HEK293 (cell line): ENCODE measurements around the gene IP6K3.

ENCODE experiments used
- ELK4 ChIP-seq: IDR thresholded peaks from 2 replicates; pipeline ENCODE4 v1.6.1; 2011; ENCODE audit warnings: mild to moderate bottlenecking, low read depth, low read length, borderline replicate concordance
- GFI1B ChIP-seq: fragments of 450-650 bp; formaldehyde crosslinking; IDR thresholded peaks from 2 replicates; pipeline ENCODE4 v1.5.1; 2016; ENCODE audit warnings: missing biosample characterization, missing genetic modification characterization
- HOXA7 ChIP-seq: sonication (generic); formaldehyde crosslinking; IDR thresholded peaks from 2 replicates; pipeline ENCODE4 v1.8.1; 2022; ENCODE audit warnings: missing genetic modification reagents, borderline replicate concordance
- RBAK ChIP-seq: fragments of 450-650 bp; formaldehyde crosslinking; IDR thresholded peaks from 2 replicates; pipeline ENCODE4 v1.5.1; 2016; ENCODE audit warnings: missing biosample characterization, missing genetic modification characterization
- SALL2 ChIP-seq: fragments of 450-650 bp; formaldehyde crosslinking; IDR thresholded peaks from 2 replicates; pipeline ENCODE4 v1.5.0; 2017; ENCODE audit warnings: missing biosample characterization, mild to moderate bottlenecking, missing genetic modification characterization, borderline replicate concordance
- SCRT2 ChIP-seq: fragments of 450-650 bp; formaldehyde crosslinking; IDR thresholded peaks from 2 replicates; pipeline ENCODE4 v1.5.1; 2016; ENCODE audit warnings: missing biosample characterization, missing genetic modification characterization
- SP2 ChIP-seq: fragments of 450-650 bp; formaldehyde crosslinking; IDR thresholded peaks from 2 replicates; pipeline ENCODE4 v1.5.1; 2016; ENCODE audit warnings: missing biosample characterization, missing genetic modification characterization
- SP7 ChIP-seq: fragments of 450-650 bp; formaldehyde crosslinking; IDR thresholded peaks from 2 replicates; pipeline ENCODE4 v1.5.1; 2016; ENCODE audit warnings: missing biosample characterization, missing genetic modification characterization
- ZBTB8A ChIP-seq: fragments of 450-650 bp; formaldehyde crosslinking; IDR thresholded peaks from 2 replicates; pipeline ENCODE4 v1.5.1; 2016; ENCODE audit warnings: missing biosample characterization, missing genetic modification characterization
- ZNF114 ChIP-seq: fragments of 450-650 bp; formaldehyde crosslinking; IDR thresholded peaks from 2 replicates; pipeline ENCODE4 v1.5.0; 2017; ENCODE audit warnings: missing biosample characterization, missing genetic modification characterization
- ZNF302 ChIP-seq: fragments of 450-650 bp; formaldehyde crosslinking; IDR thresholded peaks from 2 replicates; pipeline ENCODE4 v1.5.1; 2016; ENCODE audit warnings: missing biosample characterization, missing genetic modification characterization, low read depth
- ZNF366 ChIP-seq: fragments of 450-650 bp; formaldehyde crosslinking; conservative IDR thresholded peaks from 2 replicates; pipeline ENCODE4 v1.5.1; 2016; ENCODE audit warnings: missing biosample characterization, missing genetic modification characterization
- ZNF555 ChIP-seq: fragments of 450-650 bp; formaldehyde crosslinking; conservative IDR thresholded peaks from 2 replicates; pipeline ENCODE4 v1.5.1; 2017; ENCODE audit warnings: missing biosample characterization, mild to moderate bottlenecking, missing genetic modification characterization, inconsistent platforms
- ZNF560 ChIP-seq: fragments of 450-650 bp; formaldehyde crosslinking; IDR thresholded peaks from 2 replicates; pipeline ENCODE4 v1.5.1; 2017; ENCODE audit warnings: missing biosample characterization, missing genetic modification characterization, borderline replicate concordance
- ZNF600 ChIP-seq: fragments of 450-650 bp; formaldehyde crosslinking; IDR thresholded peaks from 2 replicates; pipeline ENCODE4 v1.5.1; 2016; ENCODE audit warnings: missing biosample characterization, missing genetic modification characterization
- ZNF639 ChIP-seq: fragments of 450-650 bp; formaldehyde crosslinking; IDR thresholded peaks from 2 replicates; pipeline ENCODE4 v1.5.1; 2016; ENCODE audit warnings: missing biosample characterization, missing genetic modification characterization
- ZSCAN30 ChIP-seq: fragments of 450-650 bp; IDR thresholded peaks from 2 replicates; pipeline ENCODE4 v1.5.1; 2018; ENCODE audit warnings: missing biosample characterization, mild to moderate bottlenecking, missing genetic modification characterization, moderate library complexity
- ZSCAN4 ChIP-seq: fragments of 450-650 bp; formaldehyde crosslinking; IDR thresholded peaks from 2 replicates; pipeline ENCODE4 v1.5.1; 2017; ENCODE audit warnings: missing biosample characterization, missing genetic modification characterization
- TF ChIP-seq, protein P1 (sequence below): fragments of 450-650 bp; formaldehyde crosslinking; IDR thresholded peaks from 2 replicates; pipeline ENCODE4 v1.5.1; 2017; ENCODE audit warnings: missing biosample characterization, missing genetic modification characterization
- TF ChIP-seq, protein P2 (sequence below): fragments of 450-650 bp; formaldehyde crosslinking; IDR thresholded peaks from 2 replicates; pipeline ENCODE4 v1.5.1; 2016; ENCODE audit warnings: missing biosample characterization, missing genetic modification characterization
- TF ChIP-seq, protein P3 (sequence below): fragments of 450-650 bp; formaldehyde crosslinking; conservative IDR thresholded peaks from 2 replicates; pipeline ENCODE4 v1.5.1; 2016; ENCODE audit warnings: low read depth, missing biosample characterization, missing genetic modification characterization
- TF ChIP-seq, protein P4 (sequence below): fragments of 450-650 bp; formaldehyde crosslinking; IDR thresholded peaks from 2 replicates; pipeline ENCODE4 v1.5.1; 2016; ENCODE audit warnings: missing biosample characterization, missing genetic modification characterization
- TF ChIP-seq, protein P5 (sequence below): fragments of 450-650 bp; formaldehyde crosslinking; IDR thresholded peaks from 2 replicates; pipeline ENCODE4 v1.5.1; 2016; ENCODE audit warnings: missing biosample characterization, missing genetic modification characterization

IP6K3 gene

DNA sequence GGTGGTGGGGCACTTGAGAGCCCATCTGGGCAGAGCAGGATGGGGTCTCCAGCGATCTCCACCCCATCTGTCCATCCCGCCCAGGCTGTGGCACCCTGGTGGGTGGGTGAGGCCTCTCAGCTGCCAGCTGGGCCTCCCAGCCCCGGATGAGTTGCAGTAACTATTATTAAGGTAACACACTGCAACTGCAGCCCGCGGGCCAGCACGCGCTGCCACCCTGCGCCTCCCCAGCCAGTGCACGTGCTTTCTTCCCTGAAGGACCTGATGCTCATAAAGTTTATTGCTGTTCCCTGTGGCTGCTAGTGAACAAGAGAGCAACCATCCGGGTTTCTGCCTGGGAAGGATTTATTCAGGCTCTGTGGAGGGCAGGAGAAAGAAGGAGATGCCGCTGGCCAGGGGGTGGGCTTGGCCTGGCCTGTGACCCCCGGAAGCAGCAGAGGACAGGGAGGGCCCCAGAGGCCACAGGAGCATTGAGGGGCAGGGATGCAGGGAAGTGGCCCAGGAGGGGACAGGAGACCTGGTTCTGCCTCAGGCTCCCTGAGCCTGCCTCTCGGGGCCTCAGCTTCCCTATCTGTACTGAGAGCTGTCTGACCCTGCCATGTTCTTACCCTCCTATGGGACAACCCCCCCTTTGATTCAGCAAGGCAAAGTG is 1.7 kb downstream of the IP6K3 start (continued):
- no peak for TF ChIP-seq ZNF560 (tag by site-specific recombination)
- TF ChIP-seq, protein P1, sequence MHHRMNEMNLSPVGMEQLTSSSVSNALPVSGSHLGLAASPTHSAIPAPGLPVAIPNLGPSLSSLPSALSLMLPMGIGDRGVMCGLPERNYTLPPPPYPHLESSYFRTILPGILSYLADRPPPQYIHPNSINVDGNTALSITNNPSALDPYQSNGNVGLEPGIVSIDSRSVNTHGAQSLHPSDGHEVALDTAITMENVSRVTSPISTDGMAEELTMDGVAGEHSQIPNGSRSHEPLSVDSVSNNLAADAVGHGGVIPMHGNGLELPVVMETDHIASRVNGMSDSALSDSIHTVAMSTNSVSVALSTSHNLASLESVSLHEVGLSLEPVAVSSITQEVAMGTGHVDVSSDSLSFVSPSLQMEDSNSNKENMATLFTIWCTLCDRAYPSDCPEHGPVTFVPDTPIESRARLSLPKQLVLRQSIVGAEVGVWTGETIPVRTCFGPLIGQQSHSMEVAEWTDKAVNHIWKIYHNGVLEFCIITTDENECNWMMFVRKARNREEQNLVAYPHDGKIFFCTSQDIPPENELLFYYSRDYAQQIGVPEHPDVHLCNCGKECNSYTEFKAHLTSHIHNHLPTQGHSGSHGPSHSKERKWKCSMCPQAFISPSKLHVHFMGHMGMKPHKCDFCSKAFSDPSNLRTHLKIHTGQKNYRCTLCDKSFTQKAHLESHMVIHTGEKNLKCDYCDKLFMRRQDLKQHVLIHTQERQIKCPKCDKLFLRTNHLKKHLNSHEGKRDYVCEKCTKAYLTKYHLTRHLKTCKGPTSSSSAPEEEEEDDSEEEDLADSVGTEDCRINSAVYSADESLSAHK (tag by site-specific recombination) = peak; percentile 64; the same call in 1 of the 2 replicates
- TF ChIP-seq ZSCAN4 = no peak
- TF ChIP-seq ZBTB8A (tag by site-specific recombination) = peak; percentile 65
- TF ChIP-seq, protein P2, sequence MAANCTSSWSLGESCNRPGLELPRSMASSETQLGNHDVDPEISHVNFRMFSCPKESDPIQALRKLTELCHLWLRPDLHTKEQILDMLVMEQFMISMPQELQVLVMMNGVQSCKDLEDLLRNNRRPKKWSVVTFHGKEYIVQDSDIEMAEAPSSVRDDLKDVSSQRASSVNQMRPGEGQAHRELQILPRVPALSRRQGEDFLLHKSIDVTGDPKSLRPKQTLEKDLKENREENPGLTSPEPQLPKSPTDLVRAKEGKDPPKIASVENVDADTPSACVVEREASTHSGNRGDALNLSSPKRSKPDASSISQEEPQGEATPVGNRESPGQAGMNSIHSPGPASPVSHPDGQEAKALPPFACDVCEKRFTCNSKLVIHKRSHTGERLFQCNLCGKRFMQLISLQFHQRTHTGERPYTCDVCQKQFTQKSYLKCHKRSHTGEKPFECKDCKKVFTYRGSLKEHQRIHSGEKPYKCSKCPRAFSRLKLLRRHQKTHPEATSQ (tag by site-specific recombination) = no peak
- peak; percentile 30; the same call in 1 of the 2 replicates for TF ChIP-seq ZNF366
- TF ChIP-seq, protein P3, sequence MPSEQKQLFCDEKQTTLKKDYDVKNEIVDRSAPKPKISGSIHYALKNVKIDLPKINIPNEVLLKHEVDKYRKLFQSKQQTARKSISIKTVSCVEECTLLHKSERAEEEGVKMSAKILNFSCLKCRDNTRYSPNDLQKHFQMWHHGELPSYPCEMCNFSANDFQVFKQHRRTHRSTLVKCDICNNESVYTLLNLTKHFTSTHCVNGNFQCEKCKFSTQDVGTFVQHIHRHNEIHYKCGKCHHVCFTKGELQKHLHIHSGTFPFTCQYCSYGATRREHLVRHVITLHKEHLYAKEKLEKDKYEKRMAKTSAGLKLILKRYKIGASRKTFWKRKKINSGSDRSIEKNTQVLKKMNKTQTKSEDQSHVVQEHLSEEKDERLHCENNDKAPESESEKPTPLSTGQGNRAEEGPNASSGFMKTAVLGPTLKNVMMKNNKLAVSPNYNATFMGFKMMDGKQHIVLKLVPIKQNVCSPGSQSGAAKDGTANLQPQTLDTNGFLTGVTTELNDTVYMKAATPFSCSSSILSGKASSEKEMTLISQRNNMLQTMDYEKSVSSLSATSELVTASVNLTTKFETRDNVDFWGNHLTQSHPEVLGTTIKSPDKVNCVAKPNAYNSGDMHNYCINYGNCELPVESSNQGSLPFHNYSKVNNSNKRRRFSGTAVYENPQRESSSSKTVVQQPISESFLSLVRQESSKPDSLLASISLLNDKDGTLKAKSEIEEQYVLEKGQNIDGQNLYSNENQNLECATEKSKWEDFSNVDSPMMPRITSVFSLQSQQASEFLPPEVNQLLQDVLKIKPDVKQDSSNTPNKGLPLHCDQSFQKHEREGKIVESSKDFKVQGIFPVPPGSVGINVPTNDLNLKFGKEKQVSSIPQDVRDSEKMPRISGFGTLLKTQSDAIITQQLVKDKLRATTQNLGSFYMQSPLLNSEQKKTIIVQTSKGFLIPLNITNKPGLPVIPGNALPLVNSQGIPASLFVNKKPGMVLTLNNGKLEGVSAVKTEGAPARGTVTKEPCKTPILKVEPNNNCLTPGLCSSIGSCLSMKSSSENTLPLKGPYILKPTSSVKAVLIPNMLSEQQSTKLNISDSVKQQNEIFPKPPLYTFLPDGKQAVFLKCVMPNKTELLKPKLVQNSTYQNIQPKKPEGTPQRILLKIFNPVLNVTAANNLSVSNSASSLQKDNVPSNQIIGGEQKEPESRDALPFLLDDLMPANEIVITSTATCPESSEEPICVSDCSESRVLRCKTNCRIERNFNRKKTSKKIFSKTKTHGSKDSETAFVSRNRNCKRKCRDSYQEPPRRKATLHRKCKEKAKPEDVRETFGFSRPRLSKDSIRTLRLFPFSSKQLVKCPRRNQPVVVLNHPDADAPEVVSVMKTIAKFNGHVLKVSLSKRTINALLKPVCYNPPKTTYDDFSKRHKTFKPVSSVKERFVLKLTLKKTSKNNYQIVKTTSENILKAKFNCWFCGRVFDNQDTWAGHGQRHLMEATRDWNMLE (tag by site-specific recombination) = no peak
- no peak for TF ChIP-seq SALL2 (tag by site-specific recombination)
- TF ChIP-seq ZNF302 (tag by site-specific recombination) = no peak
- peak; percentile 87 for TF ChIP-seq SP7
- TF ChIP-seq SP2 (tag by site-specific recombination) = no peak
- TF ChIP-seq ZNF639 = no peak
- TF ChIP-seq ZNF114 (tag by site-specific recombination) = no peak
- TF ChIP-seq, protein P4, sequence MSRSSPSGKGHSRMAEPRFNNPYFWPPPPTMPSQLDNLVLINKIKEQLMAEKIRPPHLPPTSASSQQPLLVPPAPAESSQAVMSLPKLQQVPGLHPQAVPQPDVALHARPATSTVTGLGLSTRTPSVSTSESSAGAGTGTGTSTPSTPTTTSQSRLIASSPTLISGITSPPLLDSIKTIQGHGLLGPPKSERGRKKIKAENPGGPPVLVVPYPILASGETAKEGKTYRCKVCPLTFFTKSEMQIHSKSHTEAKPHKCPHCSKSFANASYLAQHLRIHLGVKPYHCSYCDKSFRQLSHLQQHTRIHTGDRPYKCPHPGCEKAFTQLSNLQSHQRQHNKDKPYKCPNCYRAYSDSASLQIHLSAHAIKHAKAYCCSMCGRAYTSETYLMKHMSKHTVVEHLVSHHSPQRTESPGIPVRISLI (tag by site-specific recombination) = no peak
- no peak for TF ChIP-seq ELK4
- peak; percentile 92 for TF ChIP-seq SCRT2 (tag by site-specific recombination)
- peak; percentile 92 for TF ChIP-seq ZSCAN30 (tag by site-specific recombination)
- no peak for TF ChIP-seq GFI1B (tag by site-specific recombination)
- TF ChIP-seq ZNF600 (tag by site-specific recombination) = peak; percentile 64
- no peak for TF ChIP-seq RBAK (tag by site-specific recombination)
- TF ChIP-seq, protein P5, sequence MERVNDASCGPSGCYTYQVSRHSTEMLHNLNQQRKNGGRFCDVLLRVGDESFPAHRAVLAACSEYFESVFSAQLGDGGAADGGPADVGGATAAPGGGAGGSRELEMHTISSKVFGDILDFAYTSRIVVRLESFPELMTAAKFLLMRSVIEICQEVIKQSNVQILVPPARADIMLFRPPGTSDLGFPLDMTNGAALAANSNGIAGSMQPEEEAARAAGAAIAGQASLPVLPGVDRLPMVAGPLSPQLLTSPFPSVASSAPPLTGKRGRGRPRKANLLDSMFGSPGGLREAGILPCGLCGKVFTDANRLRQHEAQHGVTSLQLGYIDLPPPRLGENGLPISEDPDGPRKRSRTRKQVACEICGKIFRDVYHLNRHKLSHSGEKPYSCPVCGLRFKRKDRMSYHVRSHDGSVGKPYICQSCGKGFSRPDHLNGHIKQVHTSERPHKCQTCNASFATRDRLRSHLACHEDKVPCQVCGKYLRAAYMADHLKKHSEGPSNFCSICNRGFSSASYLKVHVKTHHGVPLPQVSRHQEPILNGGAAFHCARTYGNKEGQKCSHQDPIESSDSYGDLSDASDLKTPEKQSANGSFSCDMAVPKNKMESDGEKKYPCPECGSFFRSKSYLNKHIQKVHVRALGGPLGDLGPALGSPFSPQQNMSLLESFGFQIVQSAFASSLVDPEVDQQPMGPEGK (tag by site-specific recombination) = peak; percentile 74
- TF ChIP-seq ZNF555 (tag by site-specific recombination) = no peak
- TF ChIP-seq HOXA7 = no peak
